K562 (cell line): ENCODE results near the gene PGPEP1. TPM values are rescaled to one million over a fixed set of nuclear protein-coding genes. Genes with fewer than 3 reads are reported as not detected.

Source experiments
- ARID1B ChIP-seq: fragments of 450-650 bp; IDR thresholded peaks from 2 replicates; pipeline ENCODE4 v1.6.1; 2016; ENCODE audit warnings: antibody characterized with exemption, mild to moderate bottlenecking, inconsistent platforms
- ARID2 ChIP-seq: fragments of 450-650 bp; IDR thresholded peaks from 2 replicates; pipeline ENCODE4 v1.6.1; 2017; ENCODE audit warnings: antibody characterized with exemption, mild to moderate bottlenecking
- ARNT ChIP-seq, 2 experiments: fragments of 450-650 bp; IDR thresholded peaks; 2 replicates each; pipeline ENCODE4 v1.6.1; 2016; ENCODE audit warnings: mild to moderate bottlenecking in 1 of 2
- CHD1 ChIP-seq: fragments of 200-600 bp; sonication (generic); IDR thresholded peaks from one replicate; pipeline ENCODE4 v1.6.1; 2012; ENCODE audit warnings: mild to moderate bottlenecking, moderate library complexity, low read length, inconsistent platforms
- DIDO1 ChIP-seq: fragments of 450-650 bp; IDR thresholded peaks from 2 replicates; pipeline ENCODE4 v1.6.1; 2016; ENCODE audit warnings: low read depth, missing biosample characterization, missing genetic modification characterization
- DPF2 ChIP-seq: fragments of 450-650 bp; IDR thresholded peaks from 2 replicates; pipeline ENCODE4 v1.6.1; 2016
- ESRRA ChIP-seq: fragments of 450-650 bp; IDR thresholded peaks from 2 replicates; pipeline ENCODE4 v1.6.1; 2014; ENCODE audit warnings: low read depth, mild to moderate bottlenecking, moderate library complexity, borderline replicate concordance
- FOXJ2 ChIP-seq: fragments of 200-800 bp; sonication (Bioruptor generic); IDR thresholded peaks from 2 replicates; pipeline ENCODE4 v1.6.1; 2016; ENCODE audit warnings: missing genetic modification characterization, missing compliant biosample characterization
- HDAC2 ChIP-seq: fragments of 450-650 bp; IDR thresholded peaks from 2 replicates; pipeline ENCODE4 v1.6.1; 2016; ENCODE audit warnings: mild to moderate bottlenecking
- HNRNPL ChIP-seq: fragments of 200-400 bp; formaldehyde crosslinking; IDR thresholded peaks from 2 replicates; pipeline ENCODE4 v1.6.1; 2017; ENCODE audit warnings: low read depth, mild to moderate bottlenecking, low read length
- KAT2B ChIP-seq: IDR thresholded peaks from one replicate; pipeline ENCODE4 v1.6.1; 2012; ENCODE audit warnings: low read depth, mild to moderate bottlenecking, control low read depth, inconsistent platforms, low read length, moderate library complexity
- MEF2D ChIP-seq: conservative IDR thresholded peaks from 2 replicates; pipeline ENCODE4 v1.6.1; 2016; ENCODE audit warnings: low read depth, missing genetic modification characterization, missing compliant biosample characterization
- MYNN ChIP-seq, 2 experiments: sonication (generic); formaldehyde crosslinking in 1 of 2; IDR thresholded peaks; 2 replicates each; pipeline versions ENCODE4 v1.5.0 to v1.6.1; 2016 to 2020; ENCODE audit warnings: antibody characterized with exemption in 1 of 2, missing genetic modification reagents in 1 of 2
- RUNX1 ChIP-seq: sonication (generic); IDR thresholded peaks from 2 replicates; pipeline ENCODE4 v1.6.1; 2016; ENCODE audit warnings: antibody characterized with exemption, low read depth
- SREBF2 ChIP-seq: sonication (generic); formaldehyde crosslinking; IDR thresholded peaks from 2 replicates; pipeline ENCODE4 v1.4.0; 2020; ENCODE audit warnings: mild to moderate bottlenecking, missing genetic modification reagents
- ZKSCAN1 ChIP-seq: fragments of 150-350 bp; IDR thresholded peaks from 2 replicates; pipeline ENCODE4 v1.6.1; 2016; ENCODE audit warnings: low read depth, low read length
- ZNF224 ChIP-seq: sonication (generic); formaldehyde crosslinking; IDR thresholded peaks from 2 replicates; pipeline ENCODE4 v1.8.0; 2022; ENCODE audit warnings: mild to moderate bottlenecking, missing genetic modification reagents
- ZNF239 ChIP-seq: fragments of 250-450 bp; sonication (Bioruptor Pico); IDR thresholded peaks from 2 replicates; pipeline ENCODE4 v1.4.0; 2020; ENCODE audit warnings: mild to moderate bottlenecking
- ZNF507 ChIP-seq: conservative IDR thresholded peaks from 2 replicates; pipeline ENCODE4 v1.6.1; 2017; ENCODE audit warnings: missing genetic modification characterization, missing compliant biosample characterization
- ZNF583 ChIP-seq: fragments of 250-450 bp; sonication (Bioruptor Pico); IDR thresholded peaks from 2 replicates; pipeline ENCODE4 v1.4.0; 2020
- ZNF76 ChIP-seq: fragments of 250-450 bp; sonication (Bioruptor Pico); IDR thresholded peaks from 2 replicates; pipeline ENCODE4 v1.4.0; 2020; ENCODE audit warnings: mild to moderate bottlenecking, moderate library complexity, borderline replicate concordance
- polyA plus RNA-seq, 8 experiments: library from polyadenylated mRNA; depleted of rRNA in 4 of 8; stranded (reverse) in 5 of 8; unstranded in 3 of 8; fragments of >200 nt; fragmentation: Nextera tagmentation in 2 of 8; fragmentation: Illumina TruSeq in 1 of 8; extraction: Ambion mirVana in 2 of 8; extraction: Trizol in 1 of 8; gene quantifications; 2 replicates each; pipeline versions ENCODE4 v1.2.1 to v1.2.3, GENCODE V29; 2011 to 2014; ENCODE audit warnings: inconsistent platforms in 1 of 8, missing spikeins in 1 of 8
- total RNA-seq, 7 experiments: library from RNA; depleted of rRNA in 6 of 7; stranded (reverse); fragments of >200 nt in 6 of 7; fragmentation: Illumina TruSeq in 2 of 7; extraction: Trizol in 2 of 7; gene quantifications; 2 replicates each; pipeline versions ENCODE4 v1.2.1 to v1.2.3, GENCODE V29; 2011 to 2021; ENCODE audit warnings: low replicate concordance in 1 of 7
- TF ChIP-seq, protein P1 (sequence below): sonication (generic); formaldehyde crosslinking; IDR thresholded peaks from 2 replicates; pipeline ENCODE4 v1.8.1; 2023; ENCODE audit warnings: mild to moderate bottlenecking, missing genetic modification reagents
- TF ChIP-seq, protein P2 (sequence below): fragments of 450-650 bp; formaldehyde crosslinking; IDR thresholded peaks from 2 replicates; pipeline ENCODE4 v1.4.0; 2020; ENCODE audit warnings: mild to moderate bottlenecking, moderate library complexity
- TF ChIP-seq, protein P3 (sequence below): fragments of 450-650 bp; formaldehyde crosslinking; IDR thresholded peaks from 2 replicates; pipeline ENCODE4 v1.4.0; 2022; ENCODE audit warnings: mild to moderate bottlenecking, moderate library complexity
- TF ChIP-seq, protein P4 (sequence below), 2 experiments: fragments of 450-650 bp; conservative IDR thresholded peaks; 2 replicates each; pipeline ENCODE4 v1.6.1; 2017; ENCODE audit warnings: mild to moderate bottlenecking in 2 of 2, moderate library complexity in 2 of 2

The PGPEP1 gene
- total and polyA plus RNA-seq, 9 of the 15 experiments (the other 6 are each of a cell fraction or from before 2014, with no cell fraction given) = 10.0 to 69.6 (median 33.5) TPM

DNA sequence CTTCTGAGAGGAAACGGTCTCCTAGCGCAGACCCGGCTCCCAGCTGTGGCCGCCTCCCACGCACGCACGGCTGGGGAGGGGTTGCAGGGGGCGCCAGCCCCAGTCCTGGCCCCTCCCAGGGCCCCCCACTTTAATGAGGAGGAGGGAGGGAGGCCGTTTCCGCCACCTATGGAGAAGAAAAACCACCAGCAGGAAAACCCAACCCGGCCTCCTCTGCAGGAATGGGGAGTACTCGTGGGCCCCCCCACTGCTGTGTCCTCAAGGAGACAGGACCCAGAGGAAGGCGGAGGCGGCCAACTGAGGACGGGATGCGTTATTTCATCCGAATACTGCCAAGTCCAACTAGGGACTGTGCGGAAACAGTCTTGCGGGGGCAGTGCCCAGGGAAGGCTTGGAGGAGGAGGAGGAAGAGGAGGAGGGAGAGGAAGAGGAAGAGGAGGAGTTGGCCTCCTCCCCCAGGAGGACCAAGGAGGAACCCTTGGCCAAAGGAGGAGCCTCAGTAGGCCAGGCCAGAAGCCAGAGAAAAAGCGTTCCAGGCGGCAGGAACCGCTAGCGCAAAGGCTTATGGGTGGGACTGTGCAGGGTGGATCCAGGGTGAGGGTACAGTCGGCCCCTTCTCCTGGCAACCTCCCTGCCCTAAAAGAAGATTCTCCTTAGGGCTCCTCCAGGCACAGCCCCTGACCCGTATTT, 74.9 kb downstream of the PGPEP1 start (continued):
- no peak for TF ChIP-seq ARID2
- TF ChIP-seq, protein P1, sequence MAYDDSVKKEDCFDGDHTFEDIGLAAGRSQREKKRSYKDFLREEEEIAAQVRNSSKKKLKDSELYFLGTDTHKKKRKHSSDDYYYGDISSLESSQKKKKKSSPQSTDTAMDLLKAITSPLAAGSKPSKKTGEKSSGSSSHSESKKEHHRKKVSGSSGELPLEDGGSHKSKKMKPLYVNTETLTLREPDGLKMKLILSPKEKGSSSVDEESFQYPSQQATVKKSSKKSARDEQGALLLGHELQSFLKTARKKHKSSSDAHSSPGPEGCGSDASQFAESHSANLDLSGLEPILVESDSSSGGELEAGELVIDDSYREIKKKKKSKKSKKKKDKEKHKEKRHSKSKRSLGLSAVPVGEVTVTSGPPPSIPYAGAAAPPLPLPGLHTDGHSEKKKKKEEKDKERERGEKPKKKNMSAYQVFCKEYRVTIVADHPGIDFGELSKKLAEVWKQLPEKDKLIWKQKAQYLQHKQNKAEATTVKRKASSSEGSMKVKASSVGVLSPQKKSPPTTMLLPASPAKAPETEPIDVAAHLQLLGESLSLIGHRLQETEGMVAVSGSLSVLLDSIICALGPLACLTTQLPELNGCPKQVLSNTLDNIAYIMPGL (CRISPR knock-in tag) = no peak
- TF ChIP-seq DPF2 = peak; percentile 77
- TF ChIP-seq FOXJ2 (tag) = no peak
- no peak for TF ChIP-seq SREBF2 (CRISPR knock-in tag)
- peak; percentile 86 for TF ChIP-seq HDAC2
- no peak for TF ChIP-seq ZNF507 (tag)
- peak; percentile 91 for TF ChIP-seq ZNF583 (CRISPR knock-in tag)
- no peak for TF ChIP-seq ZKSCAN1
- TF ChIP-seq, protein P2, sequence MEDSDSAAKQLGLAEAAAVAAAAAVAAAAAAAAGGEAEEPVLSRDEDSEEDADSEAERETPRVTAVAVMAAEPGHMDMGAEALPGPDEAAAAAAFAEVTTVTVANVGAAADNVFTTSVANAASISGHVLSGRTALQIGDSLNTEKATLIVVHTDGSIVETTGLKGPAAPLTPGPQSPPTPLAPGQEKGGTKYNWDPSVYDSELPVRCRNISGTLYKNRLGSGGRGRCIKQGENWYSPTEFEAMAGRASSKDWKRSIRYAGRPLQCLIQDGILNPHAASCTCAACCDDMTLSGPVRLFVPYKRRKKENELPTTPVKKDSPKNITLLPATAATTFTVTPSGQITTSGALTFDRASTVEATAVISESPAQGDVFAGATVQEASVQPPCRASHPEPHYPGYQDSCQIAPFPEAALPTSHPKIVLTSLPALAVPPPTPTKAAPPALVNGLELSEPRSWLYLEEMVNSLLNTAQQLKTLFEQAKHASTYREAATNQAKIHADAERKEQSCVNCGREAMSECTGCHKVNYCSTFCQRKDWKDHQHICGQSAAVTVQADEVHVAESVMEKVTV (CRISPR knock-in tag) = 0 out of 2 replicates have a peak, but pooled peaks have one; percentile 21
- TF ChIP-seq MYNN (IDR thresholded peaks at IDR 0.05) = no peak
- TF ChIP-seq MYNN (CRISPR knock-in tag; IDR thresholded peaks at IDR 0.05) = no peak
- TF ChIP-seq RUNX1 = 0 out of 2 replicates have a peak, but pooled peaks have one; percentile 70
- peak; percentile 71; the same call in 1 of the 2 replicates for TF ChIP-seq ARID1B
- TF ChIP-seq HNRNPL = 0 out of 2 replicates have a peak, but pooled peaks have one; percentile 24
- 0 out of 4 replicates have a peak, but pooled peaks have one; percentile 21 to 27 for TF ChIP-seq ARNT (IDR thresholded peaks at IDR 0.05)
- TF ChIP-seq ZNF76 = peak; percentile 93
- no peak for TF ChIP-seq DIDO1 (tag)
- peak; percentile 44 for TF ChIP-seq ZNF239
- TF ChIP-seq ESRRA = peak; percentile 33; the same call in 1 of the 2 replicates
- TF ChIP-seq, protein P3, sequence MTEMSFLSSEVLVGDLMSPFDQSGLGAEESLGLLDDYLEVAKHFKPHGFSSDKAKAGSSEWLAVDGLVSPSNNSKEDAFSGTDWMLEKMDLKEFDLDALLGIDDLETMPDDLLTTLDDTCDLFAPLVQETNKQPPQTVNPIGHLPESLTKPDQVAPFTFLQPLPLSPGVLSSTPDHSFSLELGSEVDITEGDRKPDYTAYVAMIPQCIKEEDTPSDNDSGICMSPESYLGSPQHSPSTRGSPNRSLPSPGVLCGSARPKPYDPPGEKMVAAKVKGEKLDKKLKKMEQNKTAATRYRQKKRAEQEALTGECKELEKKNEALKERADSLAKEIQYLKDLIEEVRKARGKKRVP (CRISPR knock-in tag) = peak; percentile 70; the same call in 1 of the 2 replicates
- TF ChIP-seq MEF2D (tag) = peak; percentile 82; the same call in 1 of the 2 replicates
- TF ChIP-seq CHD1 = no peak
- no peak for TF ChIP-seq ZNF224 (CRISPR knock-in tag)
- TF ChIP-seq, protein P4, sequence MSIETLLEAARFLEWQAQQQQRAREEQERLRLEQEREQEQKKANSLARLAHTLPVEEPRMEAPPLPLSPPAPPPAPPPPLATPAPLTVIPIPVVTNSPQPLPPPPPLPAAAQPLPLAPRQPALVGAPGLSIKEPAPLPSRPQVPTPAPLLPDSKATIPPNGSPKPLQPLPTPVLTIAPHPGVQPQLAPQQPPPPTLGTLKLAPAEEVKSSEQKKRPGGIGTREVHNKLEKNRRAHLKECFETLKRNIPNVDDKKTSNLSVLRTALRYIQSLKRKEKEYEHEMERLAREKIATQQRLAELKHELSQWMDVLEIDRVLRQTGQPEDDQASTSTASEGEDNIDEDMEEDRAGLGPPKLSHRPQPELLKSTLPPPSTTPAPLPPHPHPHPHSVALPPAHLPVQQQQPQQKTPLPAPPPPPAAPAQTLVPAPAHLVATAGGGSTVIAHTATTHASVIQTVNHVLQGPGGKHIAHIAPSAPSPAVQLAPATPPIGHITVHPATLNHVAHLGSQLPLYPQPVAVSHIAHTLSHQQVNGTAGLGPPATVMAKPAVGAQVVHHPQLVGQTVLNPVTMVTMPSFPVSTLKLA (conservative IDR thresholded peaks at IDR 0.05) = peak; percentile 64 to 67
- TF ChIP-seq KAT2B = no peak
